Epithelial cell of proximal tubule (primary cell): ENCODE measurements around the gene XRCC3. TPM values are rescaled to one million over a fixed set of nuclear protein-coding genes. Genes with fewer than 3 reads are reported as not detected.

Experiments used
- DNase-seq: peaks from one replicate; pipeline ENCODE4 v3.0.0-alpha.2; 2011; ENCODE audit warnings: low read depth
- H3K4me3 ChIP-seq: 2 replicates; pipeline ENCODE4 v1.5.1; 2011; ENCODE audit warnings: low read depth, mild to moderate bottlenecking, low read length
- CTCF ChIP-seq: conservative IDR thresholded peaks from 2 replicates; pipeline ENCODE4 v1.5.1; 2012; ENCODE audit warnings: low read depth, mild to moderate bottlenecking, low read length
- total RNA-seq: library from RNA; depleted of rRNA; stranded (reverse); fragments of >200 nt; gene quantifications from 2 replicates; pipeline ENCODE4 v1.2.3, GENCODE V29; 2015

Gene XRCC3
- total RNA-seq, 1 donor from 2014 or later: 32.5 TPM

- no peak for TF ChIP-seq CTCF
- H3K4me3 ChIP-seq: no peak overlapping the region
- DNase-seq: no peak
These were observed 24.9 kb downstream of the XRCC3 start for GRCh38 chr14:103690332-103690731.

- TF ChIP-seq CTCF: no peak
- no peak for DNase-seq
- no peak overlapping the region for H3K4me3 ChIP-seq
These were observed 26.0 kb downstream of the XRCC3 start for GRCh38 chr14:103688906-103689902.

GRCh38 chr14:103688441-103688840 is 26.8 kb downstream of the XRCC3 start:
- no peak for DNase-seq
- no peak overlapping the region for H3K4me3 ChIP-seq
- no peak for TF ChIP-seq CTCF

GRCh38 chr14:103687712-103688111 is 27.5 kb downstream of the XRCC3 start:
- no peak for DNase-seq
- no peak overlapping the region for H3K4me3 ChIP-seq
- no peak for TF ChIP-seq CTCF

- H3K4me3 ChIP-seq: no peak overlapping the region
- TF ChIP-seq CTCF: no peak
- no peak for DNase-seq
These were observed 28.3 kb downstream of the XRCC3 start for GRCh38 chr14:103686831-103687485.

- TF ChIP-seq CTCF: no peak
- H3K4me3 ChIP-seq: no peak overlapping the region
- no peak for DNase-seq
These were observed 29.7 kb downstream of the XRCC3 start for GRCh38 chr14:103685276-103686211.
